GM06990 (cell line): Measurements from ENCODE around the gene NUDC.

Experiments
- DNase-seq: peaks from one replicate; pipeline ENCODE4 v3.0.0-alpha.2; 2011; ENCODE audit not compliant: insufficient read length; ENCODE audit errors: extremely low read depth
- H3K27me3 ChIP-seq: replicated peaks from 2 replicates; pipeline ENCODE4 v1.6.0; 2011; ENCODE audit warnings: low read length; ENCODE audit not compliant: control insufficient read depth, insufficient read depth
- H3K36me3 ChIP-seq: 2 replicates; pipeline ENCODE4 v1.5.1; 2011; ENCODE audit warnings: low read length; ENCODE audit not compliant: control insufficient read depth, insufficient read depth
- H3K4me3 ChIP-seq: replicated peaks from 2 replicates; pipeline ENCODE4 v1.5.1; 2011; ENCODE audit warnings: low read depth, mild to moderate bottlenecking, control low read depth, low read length
- CTCF ChIP-seq: IDR thresholded peaks from 2 replicates; pipeline ENCODE4 v1.5.1; 2011; ENCODE audit warnings: low read length, control low read depth, mild to moderate bottlenecking, inconsistent platforms; ENCODE audit not compliant: insufficient read depth, poor library complexity, severe bottlenecking

Gene NUDC

GRCh38 chr1:26956321-26956720 lies 34.8 kb downstream of the NUDC start:
- no peak overlapping the region for H3K4me3 ChIP-seq
- TF ChIP-seq CTCF, result no peak
- H3K27me3 ChIP-seq, result peaks cover 2% of the 10 kb centered on the region
- no peak for DNase-seq
- no peaks in the 10 kb centered on the region for H3K36me3 ChIP-seq

DNA sequence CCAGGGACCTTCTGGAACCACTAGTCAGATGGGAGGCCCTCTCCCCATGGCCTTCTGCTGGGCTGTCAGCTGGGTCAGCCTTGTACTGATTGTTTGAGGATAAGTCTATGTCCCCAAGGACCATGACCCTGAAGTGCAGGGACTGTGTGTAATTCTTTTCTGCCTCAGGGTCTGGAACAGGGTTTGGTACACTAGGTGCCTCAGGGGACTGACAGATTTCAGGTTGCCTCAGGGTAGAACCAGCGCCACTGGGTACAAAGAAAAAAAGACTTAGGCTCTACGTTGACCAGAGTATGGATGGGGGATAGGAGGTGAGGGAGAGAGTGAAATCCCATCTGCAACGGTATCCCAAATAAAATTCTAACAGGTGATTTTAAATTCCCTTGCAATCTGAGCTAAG lies 35.8 kb downstream of the NUDC start:
- Histone ChIP-seq H3K36me3 (no peaks in the 10 kb centered on the region), H3K4me3 (no peak overlapping the region), H3K27me3 (peaks cover 2% of the 10 kb centered on the region)
- no peak for TF ChIP-seq CTCF
- no peak for DNase-seq

- DNase-seq, result no peak
- Histone ChIP-seq H3K36me3 (no peaks in the 10 kb centered on the region), H3K4me3 (no peak overlapping the region), H3K27me3 (peaks cover 2% of the 10 kb centered on the region)
- TF ChIP-seq CTCF, result no peak
Observed at GRCh38 chr1:26959270-26959669, 37.7 kb downstream of the NUDC start.

GRCh38 chr1:26959722-26960624 lies 38.4 kb downstream of the NUDC start, which contains the start of gene KDF1:
Gene KDF1, minus strand, starts transcription at chr1:26960468. Its CDS starts 8,088 bp downstream, at chr1:26952380.
- peak; percentile 5 for TF ChIP-seq CTCF
- no peaks in the 10 kb centered on the region for H3K36me3 ChIP-seq
- H3K4me3 ChIP-seq, result peak within 1 kb of the TSS; percentile 41
- peak; percentile 33 for DNase-seq
- H3K27me3 ChIP-seq, result peaks cover 2% of the 10 kb centered on the region

DNA sequence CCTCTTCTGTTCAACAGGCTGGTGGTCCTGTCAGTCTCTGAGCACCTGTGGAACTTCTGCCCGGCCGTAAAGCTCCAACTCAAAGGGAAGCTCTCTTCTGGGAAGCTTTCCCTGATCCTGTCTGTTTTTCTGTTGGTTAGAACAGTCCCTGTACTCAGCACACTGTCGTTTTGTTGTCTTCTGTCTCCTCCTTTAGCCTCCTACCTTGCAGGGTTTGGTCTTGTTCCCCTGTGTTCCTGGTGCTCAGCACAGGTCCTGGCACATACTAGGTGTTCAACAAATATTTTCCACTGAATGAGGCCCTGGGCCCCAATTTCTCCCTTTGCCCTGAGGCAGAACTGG lies 39.1 kb downstream of the NUDC start:
- peaks cover 2% of the 10 kb centered on the region for H3K27me3 ChIP-seq
- no peak overlapping the region; the same call in 1 of the 2 replicates for H3K4me3 ChIP-seq
- H3K36me3 ChIP-seq, result no peaks in the 10 kb centered on the region
- DNase-seq, result no peak
- TF ChIP-seq CTCF, result no peak
